Activated CD8-positive, alpha-beta memory T cell treated with anti-CD3 and anti-CD28 coated beads for 4 hours (primary cell): Measurements from ENCODE around the gene SPEM2.
"Not testable (repeated sequence)": the region's sequence is repeated elsewhere in the genome, so short reads cannot be mapped to it uniquely, and the experiment has no call there.

Experiments
- DNase-seq, 2 donors: peaks; one replicate each; pipeline ENCODE4 v3.0.0-alpha.2; 2020; ENCODE audit warnings: low read depth in 2 of 2

The SPEM2 gene

GRCh38 chr17:7471729-7472128, 46.3 kb downstream of the SPEM2 start:
- no peak for DNase-seq

- DNase-seq: not testable (repeated sequence)
Measured at GRCh38 chr17:7474767-7475166, 49.4 kb downstream of the SPEM2 start.

GRCh38 chr17:7475764-7476422, 50.5 kb downstream of the SPEM2 start:
- DNase-seq: no peak

- no peak for DNase-seq
Measured at GRCh38 chr17:7476494-7476893, 51.1 kb downstream of the SPEM2 start.

- no peak for DNase-seq
Measured at GRCh38 chr17:7476951-7477350, 51.5 kb downstream of the SPEM2 start.
